CD14-positive monocyte (primary cell): ENCODE data around the gene BRPF1. TPM values are rescaled to one million over a fixed set of nuclear protein-coding genes. Genes with fewer than 3 reads are reported as not detected.
A peak's percentile ranks its signal among the peaks of the same experiment; 100 is the strongest.

Source experiments
- DNase-seq, 3 donors: peaks; one replicate each; pipeline ENCODE4 v3.0.0-alpha.2; 2011 to 2022
- H2AFZ ChIP-seq: 2 replicates; pipeline ENCODE4 v1.6.0; 2012; ENCODE audit warnings: mild to moderate bottlenecking, low read depth, low read length, inconsistent platforms; ENCODE audit not compliant: insufficient read depth, poor library complexity, severe bottlenecking
- H3K27ac ChIP-seq, 2 donors: 1 replicate in 1 of 2; 2 replicates in 1 of 2; pipeline ENCODE4 v1.5.1; 2012 to 2013; ENCODE audit warnings: low read length in 2 of 2, control low read depth in 1 of 2, inconsistent platforms in 1 of 2, low read depth in 1 of 2, mild to moderate bottlenecking in 1 of 2
- H3K27me3 ChIP-seq, 2 donors: one replicate each; pipeline versions ENCODE4 v1.6.0 to v1.6.1; 2011 to 2013; ENCODE audit warnings: low read length in 2 of 2; ENCODE audit not compliant: control insufficient read depth in 2 of 2, insufficient read depth in 2 of 2
- H3K36me3 ChIP-seq, 2 donors: replicated peaks in 1 of 2; 1 replicate in 1 of 2; 2 replicates in 1 of 2; pipeline versions ENCODE4 v1.5.1 to v1.6.1; 2012 to 2013; ENCODE audit warnings: low read length in 2 of 2, control low read depth in 1 of 2, inconsistent platforms in 1 of 2, mild to moderate bottlenecking in 1 of 2; ENCODE audit not compliant: insufficient read depth in 2 of 2, control insufficient read depth in 1 of 2
- H3K4me1 ChIP-seq, 2 donors: 1 replicate in 1 of 2; 2 replicates in 1 of 2; pipeline versions ENCODE4 v1.5.1 to v1.6.1; 2012 to 2013; ENCODE audit warnings: low read length in 2 of 2, control low read depth in 1 of 2, inconsistent platforms in 1 of 2, mild to moderate bottlenecking in 1 of 2, moderate library complexity in 1 of 2; ENCODE audit not compliant: insufficient read depth in 2 of 2, control insufficient read depth in 1 of 2
- H3K4me2 ChIP-seq: replicated peaks from 2 replicates; pipeline ENCODE3; 2012; ENCODE audit warnings: low read length, moderate library complexity, mild to moderate bottlenecking; ENCODE audit not compliant: poor library complexity, severe bottlenecking; ENCODE audit errors: extremely low read depth
- H3K4me3 ChIP-seq, 3 experiments: fragments of 200-600 bp in 1 of 3; sonication (generic) in 1 of 3; replicated peaks in 1 of 3; 1 replicate in 2 of 3; 2 replicates in 1 of 3; pipeline ENCODE4 v1.5.1; 2011 to 2013; ENCODE audit warnings: low read length in 3 of 3, mild to moderate bottlenecking in 3 of 3, control low read depth in 2 of 3, low read depth in 2 of 3, inconsistent platforms in 1 of 3, moderate library complexity in 1 of 3
- H3K79me2 ChIP-seq: 2 replicates; pipeline ENCODE4 v1.6.0; 2012; ENCODE audit warnings: mild to moderate bottlenecking, control low read depth, inconsistent platforms, low read length, moderate library complexity; ENCODE audit not compliant: insufficient read depth
- H3K9ac ChIP-seq: 2 replicates; pipeline ENCODE4 v1.6.0; 2017; ENCODE audit warnings: low read length, mild to moderate bottlenecking; ENCODE audit not compliant: insufficient read depth, poor library complexity, severe bottlenecking
- H3K9me3 ChIP-seq, 2 donors: replicated peaks in 1 of 2; 1 replicate in 1 of 2; 2 replicates in 1 of 2; pipeline versions ENCODE4 v1.5.1 to v1.6.1; 2012 to 2013; ENCODE audit warnings: low read length in 2 of 2, control low read depth in 1 of 2; ENCODE audit not compliant: control insufficient read depth in 1 of 2, insufficient read depth in 1 of 2
- H4K20me1 ChIP-seq: 2 replicates; pipeline ENCODE4 v1.6.0; 2012; ENCODE audit warnings: mild to moderate bottlenecking, low read length, control low read depth, moderate library complexity; ENCODE audit not compliant: insufficient read depth
- H3K27ac Mint-ChIP-seq, 7 donors: one replicate each; pipeline ENCODE4 v1.8.0; 2020; ENCODE audit warnings: mild to moderate bottlenecking in 7 of 7, mixed read lengths in 7 of 7, moderate library complexity in 6 of 7, inconsistent platforms in 2 of 7
- H3K27me3 Mint-ChIP-seq, 3 donors: one replicate each; pipeline ENCODE4 v1.8.0; 2021 to 2022; ENCODE audit warnings: low read depth in 3 of 3, mild to moderate bottlenecking in 3 of 3, mixed read lengths in 3 of 3, moderate library complexity in 3 of 3, inconsistent platforms in 1 of 3
- H3K36me3 Mint-ChIP-seq, 2 donors: one replicate each; pipeline ENCODE4 v1.8.0; 2020; ENCODE audit warnings: mixed read lengths in 2 of 2, inconsistent platforms in 1 of 2, mild to moderate bottlenecking in 1 of 2
- H3K4me1 Mint-ChIP-seq: one replicate; pipeline ENCODE4 v1.8.0; 2020; ENCODE audit warnings: mild to moderate bottlenecking, mixed read lengths
- H3K4me3 Mint-ChIP-seq, 2 donors: one replicate each; pipeline ENCODE4 v1.8.0; 2020; ENCODE audit warnings: mild to moderate bottlenecking in 2 of 2, mixed read lengths in 2 of 2, moderate library complexity in 1 of 2
- H3K9me3 Mint-ChIP-seq, 7 donors: one replicate each; pipeline ENCODE4 v1.8.0; 2020 to 2022; ENCODE audit warnings: mixed read lengths in 7 of 7, mild to moderate bottlenecking in 6 of 7, moderate library complexity in 6 of 7, inconsistent platforms in 2 of 7
- CTCF ChIP-seq: fragments of 200-600 bp; IDR thresholded peaks from one replicate; pipeline ENCODE4 v1.8.0; 2022; ENCODE audit warnings: antibody characterized with exemption, mild to moderate bottlenecking
- WGBS: methylation state at CpG from one replicate; pipeline ENCODE4 v1.1.5; 2013; ENCODE audit warnings: missing lambda C conversion rate; ENCODE audit not compliant: insufficient coverage; 5-methylcytosine and 5-hydroxymethylcytosine counted together
- intact Hi-C, 2 donors: fragments of 100-400 bp; cut with micrococcal nuclease; formaldehyde crosslinking; loops; one replicate each; pipeline versions ENCODE4 v1.15.0 to v1.15.1; 2023
- polyA plus RNA-seq, 3 donors: library from polyadenylated mRNA; depleted of rRNA in 1 of 3; unstranded in 2 of 3; stranded (reverse) in 1 of 3; fragments of 300-500 nt in 2 of 3; fragments of >200 nt in 1 of 3; fragmentation: Illumina TruSeq in 2 of 3; gene quantifications; 1 replicate in 2 of 3; 2 replicates in 1 of 3; pipeline ENCODE4 v1.2.3, GENCODE V29; 2012 to 2021

Gene BRPF1
- polyA plus RNA-seq, 3 donors = 5.1 to 22.5 (median 10.4) TPM

- Histone ChIP-seq H3K4me2 (no peak overlapping the region), H3K9me3 (no peaks in the 10 kb centered on the region), H3K27ac (no peak overlapping the region), H3K36me3 (peaks cover 75 to 76% of the 10 kb centered on the region in 2 donors), H4K20me1 (peaks cover 91% of the 10 kb centered on the region), H3K4me1 (peaks cover 15 to 24% of the 10 kb centered on the region in 2 donors), H3K27me3 (peaks cover 10 to 26% of the 10 kb centered on the region in 2 donors), H3K4me3 (no peak overlapping the region), H2AFZ (no peak overlapping the region), H3K9ac (no peak overlapping the region), H3K79me2 (no peaks in the 10 kb centered on the region)
- no peak for TF ChIP-seq CTCF
- Mint-ChIP-seq H3K36me3 (peaks cover 78 to 83% of the 10 kb centered on the region in 2 donors), H3K4me3 (no peak overlapping the region), H3K27ac (peak overlapping the region in 2 of 7 donors; percentile 1 to 45), H3K27me3 (peaks cover 27 to 40% (median 27%) of the 10 kb centered on the region in 3 donors), H3K9me3 (peaks cover 0 to 13% (median 3%) of the 10 kb centered on the region in 7 donors), H3K4me1 (peaks cover 22% of the 10 kb centered on the region)
- WGBS = 100% methylated on average over 1 of the region's 2 CpGs
- intact Hi-C loops = no loop called here
- no peak for DNase-seq
Measured at GRCh38 chr3:9700536-9700935, 31.0 kb upstream of the BRPF1 start.

DNA sequence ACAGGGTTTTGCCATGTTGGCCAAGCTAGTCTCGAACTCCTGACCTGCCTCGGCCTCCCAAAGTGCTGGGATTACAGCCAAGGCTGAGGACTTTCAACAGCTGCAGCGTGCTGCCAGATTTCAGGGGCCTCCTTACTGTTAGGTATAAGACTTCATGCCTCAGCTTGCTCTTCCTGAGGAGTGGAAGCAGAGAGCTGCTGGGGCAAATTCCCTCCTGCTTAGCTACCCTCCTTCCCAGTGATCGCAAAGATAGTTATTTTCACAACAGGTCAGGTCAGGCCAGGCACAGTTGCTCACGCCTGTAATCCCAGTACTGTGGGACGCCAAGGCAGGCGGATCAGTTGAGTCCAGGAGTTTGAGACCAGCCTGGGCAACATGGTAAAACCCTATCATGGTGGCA, 30.5 kb upstream of the BRPF1 start:
- intact Hi-C loops = no loop called here
- Mint-ChIP-seq H3K4me3 (no peak overlapping the region), H3K27ac (peak overlapping the region in 2 of 7 donors; percentile 42 to 53), H3K36me3 (peaks cover 75 to 79% of the 10 kb centered on the region in 2 donors), H3K4me1 (peaks cover 22% of the 10 kb centered on the region), H3K9me3 (peaks cover 0 to 13% (median 3%) of the 10 kb centered on the region in 7 donors), H3K27me3 (peaks cover 31 to 44% (median 32%) of the 10 kb centered on the region in 3 donors)
- no peaks in the 10 kb centered on the region for H3K79me2 ChIP-seq
- H3K9me3 ChIP-seq = no peaks in the 10 kb centered on the region
- no peak overlapping the region for H3K9ac ChIP-seq
- H3K27ac ChIP-seq = no peak overlapping the region
- peaks cover 15 to 24% of the 10 kb centered on the region in 2 donors for H3K4me1 ChIP-seq
- TF ChIP-seq CTCF = no peak
- peaks cover 10 to 31% of the 10 kb centered on the region in 2 donors for H3K27me3 ChIP-seq
- no peak overlapping the region for H2AFZ ChIP-seq
- no peak overlapping the region for H3K4me2 ChIP-seq
- H3K36me3 ChIP-seq = peaks cover 70 to 71% of the 10 kb centered on the region in 2 donors
- H4K20me1 ChIP-seq = peaks cover 86% of the 10 kb centered on the region
- no peak overlapping the region for H3K4me3 ChIP-seq
- no peak for DNase-seq
- 100% methylated on average over 6 of the region's 7 CpGs for WGBS
